GM12878 (cell line): ENCODE measurements around the gene NDE1. TPM values are rescaled to one million over a fixed set of nuclear protein-coding genes. Genes with fewer than 3 reads are reported as not detected.

Source experiments
- ATAC-seq: fragments of 200-7000 bp; cut with Tn5 transposase; 3 replicates; pipeline ENCODE4 v1.9.1; 2020; ENCODE audit warnings: mild to moderate bottlenecking, moderate library complexity
- BruUV-seq: library from RNA; stranded (reverse); fragments of 400-500 nt; replicated peaks from 2 replicates; lab custom pipeline; 2021; lab: Mats Ljungman, UMichigan
- CTCF ChIA-PET: fragments of 300-600 bp; sonication (Branson Sonifier 250); formaldehyde crosslinking; extraction: SDS; loops from one replicate; lab custom pipeline; 2021; ENCODE audit warnings: inconsistent platforms; lab: Yijun Ruan, JAX
- POLR2A ChIA-PET: fragments of 350-600 bp; formaldehyde crosslinking; extraction: SDS; loops from one replicate; lab custom pipeline; 2021; ENCODE audit warnings: inconsistent platforms; lab: Charles Lee
- RAD21 ChIA-PET: fragments of 300-600 bp; sonication (Branson Sonifier 250); formaldehyde crosslinking; loops from one replicate; lab custom pipeline; 2023; ENCODE audit warnings: antibody characterized with exemption; ENCODE audit not compliant: unreplicated experiment; lab: Charles Lee
- SMC1A ChIA-PET: fragments of 300-600 bp; sonication (Branson Sonifier 250); formaldehyde crosslinking; loops from one replicate; lab custom pipeline; 2023; ENCODE audit not compliant: unreplicated experiment, uncharacterized antibody; lab: Charles Lee
- DNase-seq: peaks from one replicate; pipeline ENCODE4 v3.0.0-alpha.2; 2011; ENCODE audit warnings: low read depth, low spot score
- FAIRE-seq: peaks from 3 replicates; lab custom pipeline; 2011; peaks lifted over from hg19 to GRCh38; lab: Jason Lieb, UNC
- H2AFZ ChIP-seq: 2 replicates; pipeline ENCODE4 v1.6.0; 2011; ENCODE audit warnings: low read depth, low read length, control low read depth; ENCODE audit not compliant: control insufficient read depth
- H3K27ac ChIP-seq: 2 replicates; pipeline ENCODE4 v1.5.1; 2011; ENCODE audit warnings: control low read depth; ENCODE audit not compliant: control insufficient read depth, insufficient read depth
- H3K27me3 ChIP-seq, 2 experiments: replicated peaks in 1 of 2; 2 replicates each; pipeline versions ENCODE4 v1.6.0 to v1.6.1; 2011; ENCODE audit warnings: low read length in 1 of 2; ENCODE audit not compliant: control insufficient read depth in 2 of 2, insufficient read depth in 2 of 2
- H3K36me3 ChIP-seq, 2 experiments: 2 replicates each; pipeline ENCODE4 v1.5.1; 2011; ENCODE audit warnings: low read length in 1 of 2; ENCODE audit not compliant: control insufficient read depth in 2 of 2, insufficient read depth in 2 of 2
- H3K4me1 ChIP-seq: 2 replicates; pipeline ENCODE4 v1.6.1; 2011; ENCODE audit warnings: mild to moderate bottlenecking, low read length, moderate library complexity, mixed read lengths; ENCODE audit not compliant: control insufficient read depth, insufficient read depth
- H3K4me2 ChIP-seq: 2 replicates; pipeline ENCODE4 v1.6.0; 2011; ENCODE audit warnings: control low read depth; ENCODE audit not compliant: control insufficient read depth, insufficient read depth
- H3K4me3 ChIP-seq: fragments of 200-600 bp; sonication (generic); 2 replicates; pipeline ENCODE4 v1.5.1; 2016
- H3K79me2 ChIP-seq: 2 replicates; pipeline ENCODE4 v1.6.0; 2011; ENCODE audit warnings: low read length; ENCODE audit not compliant: control insufficient read depth, insufficient read depth
- H3K9ac ChIP-seq: 2 replicates; pipeline ENCODE4 v1.8.0; 2011; ENCODE audit warnings: low read length, control low read depth, mixed read lengths; ENCODE audit not compliant: control insufficient read depth, insufficient read depth
- H3K9me3 ChIP-seq: replicated peaks from 3 replicates; pipeline ENCODE4 v1.5.1; 2011; ENCODE audit warnings: mild to moderate bottlenecking, low read length; ENCODE audit not compliant: control insufficient read depth, insufficient read depth
- H4K20me1 ChIP-seq: 2 replicates; pipeline ENCODE4 v1.6.0; 2011; ENCODE audit not compliant: control insufficient read depth, insufficient read depth
- ASH2L ChIP-seq: fragments of 300-600, 200-600 bp; sonication (generic); IDR thresholded peaks from 2 replicates; pipeline ENCODE4 v1.6.1; 2017; ENCODE audit warnings: low read depth, mild to moderate bottlenecking, borderline replicate concordance
- BACH1 ChIP-seq: fragments of 450-650 bp; IDR thresholded peaks from 2 replicates; pipeline ENCODE4 v1.6.1; 2017; ENCODE audit warnings: mild to moderate bottlenecking, borderline replicate concordance
- BRCA1 ChIP-seq: IDR thresholded peaks from 2 replicates; pipeline ENCODE4 v1.6.1; 2011; ENCODE audit warnings: low read depth, low read length, improper control_type of control experiment
- CEBPZ ChIP-seq: fragments of 150-350 bp; IDR thresholded peaks from 2 replicates; pipeline ENCODE4 v1.6.1; 2016; ENCODE audit warnings: low read depth, low read length
- CREB1 ChIP-seq: IDR thresholded peaks from 2 replicates; pipeline ENCODE4 v1.6.1; 2012; ENCODE audit warnings: low read depth, mild to moderate bottlenecking, inconsistent platforms
- CREM ChIP-seq: IDR thresholded peaks from 2 replicates; pipeline ENCODE4 v1.6.1; 2014; ENCODE audit warnings: antibody characterized with exemption, low read depth
- EZH2 ChIP-seq: IDR thresholded peaks from 2 replicates; pipeline ENCODE4 v1.6.1; 2012; ENCODE audit warnings: low read depth, mild to moderate bottlenecking, control low read depth, inconsistent platforms, low read length, borderline replicate concordance; ENCODE audit not compliant: control insufficient read depth
- GATAD2B ChIP-seq: fragments of 450-650 bp; conservative IDR thresholded peaks from 2 replicates; pipeline ENCODE4 v1.6.1; 2017; ENCODE audit warnings: low read depth, mild to moderate bottlenecking, moderate library complexity
- KDM1A ChIP-seq: fragments of 200-600 bp; sonication (generic); IDR thresholded peaks from 2 replicates; pipeline ENCODE4 v1.6.1; 2016; ENCODE audit warnings: borderline replicate concordance
- MTA2 ChIP-seq: fragments of 450-650 bp; IDR thresholded peaks from 2 replicates; pipeline ENCODE4 v1.6.1; 2016; ENCODE audit warnings: low read depth, mild to moderate bottlenecking, moderate library complexity
- MTA3 ChIP-seq: IDR thresholded peaks from 2 replicates; pipeline ENCODE4 v1.6.1; 2012; ENCODE audit warnings: low read length, inconsistent platforms, borderline replicate concordance
- NR2C1 ChIP-seq: fragments of 450-650 bp; IDR thresholded peaks from 2 replicates; pipeline ENCODE4 v1.6.1; 2017; ENCODE audit warnings: antibody characterized with exemption, mild to moderate bottlenecking, moderate library complexity
- NRF1 ChIP-seq: conservative IDR thresholded peaks from 2 replicates; pipeline ENCODE4 v1.6.1; 2011; ENCODE audit warnings: mild to moderate bottlenecking, low read depth, low read length, improper control_type of control experiment
- SMARCA5 ChIP-seq: fragments of 450-650 bp; IDR thresholded peaks from 2 replicates; pipeline ENCODE4 v1.6.1; 2017; ENCODE audit warnings: mild to moderate bottlenecking
- TBL1XR1 ChIP-seq: IDR thresholded peaks from 2 replicates; pipeline ENCODE4 v1.6.1; 2012; ENCODE audit warnings: low read depth, low read length, improper control_type of control experiment
- ZNF274 ChIP-seq: IDR thresholded peaks from one replicate; pipeline ENCODE4 v1.8.0; 2011; ENCODE audit not compliant: insufficient read length, insufficient read depth
- WGBS: methylation state at CpG from one replicate; pipeline ENCODE4 v1.1.6; 2016; ENCODE audit warnings: low lambda C conversion rate; ENCODE audit not compliant: insufficient replicate concordance, insufficient coverage; ENCODE audit errors: missing lambda C conversion rate; 5-methylcytosine and 5-hydroxymethylcytosine counted together
- in situ Hi-C: fragments of 300-500 bp; cut with MboI; formaldehyde crosslinking; loops from 9 replicates; pipeline ENCODE4 v1.14.3; 2018; ENCODE audit warnings: mixed read lengths
- intact Hi-C: fragments of 100-400 bp; cut with micrococcal nuclease; formaldehyde crosslinking; loops from one replicate; pipeline ENCODE4 v1.14.2; 2022; ENCODE audit not compliant: unreplicated experiment
- polyA plus RNA-seq, 11 experiments: library from polyadenylated mRNA; depleted of rRNA in 4 of 11; unstranded in 6 of 11; stranded (reverse) in 5 of 11; fragments of >200 nt; fragmentation: Nextera tagmentation in 4 of 11; fragmentation: Illumina TruSeq in 1 of 11; extraction: Ambion mirVana in 4 of 11; extraction: Trizol in 1 of 11; gene quantifications; 1 replicate in 1 of 11; 2 replicates in 10 of 11; pipeline versions ENCODE4 v1.2.1 to v1.2.3, GENCODE V29; 2011 to 2016; ENCODE audit warnings: inconsistent platforms in 2 of 11, missing spikeins in 2 of 11, low read depth in 1 of 11
- total RNA-seq, 4 experiments: library from RNA; depleted of rRNA in 3 of 4; stranded (reverse); fragments of >200 nt in 3 of 4; fragmentation: Illumina TruSeq in 1 of 4; extraction: Trizol in 1 of 4; gene quantifications; 2 replicates each; pipeline versions ENCODE4 v1.2.1 to v1.2.3, GENCODE V29; 2013 to 2021

Gene NDE1
- total and polyA plus RNA-seq, 10 of the 15 experiments (the other 5 are each of a cell fraction or from before 2014, with no cell fraction given) = 5.7 to 148 (median 87.8) TPM

- WGBS = 37% methylated on average over 2 of the region's 2 CpGs
- H4K20me1 ChIP-seq = no peaks in the 10 kb centered on the region
- peaks cover 0 to 1% of the 10 kb centered on the region in 2 experiments; a peak in 1 of 4 replicates for H3K27me3 ChIP-seq
- H3K4me2 ChIP-seq = no peak overlapping the region
- H3K36me3 ChIP-seq = no peaks in the 10 kb centered on the region
- H3K79me2 ChIP-seq = no peaks in the 10 kb centered on the region
- intact Hi-C loops = no loop called here
- ATAC-seq (no peak), DNase-seq (no peak), FAIRE-seq (no peak)
- no peaks in the 10 kb centered on the region for H3K4me1 ChIP-seq
- no peak overlapping the region for H2AFZ ChIP-seq
- CTCF ChIA-PET = interaction anchor here (2.9 kb wide), 1 partner anchor 16 kb away, joined by 12 read pairs; no protein-coding TSS in a partner anchor
- no peak overlapping the region for H3K9ac ChIP-seq
- in situ Hi-C loops = no loop called here
- no peak overlapping the region for H3K27ac ChIP-seq
- SMC1A ChIA-PET = interaction anchor here (1.2 kb wide), 1 partner anchor 26 kb away, joined by 3 read pairs; no protein-coding TSS in a partner anchor
- no peaks in the 10 kb centered on the region; the same call in 2 of the 3 replicates for H3K9me3 ChIP-seq
- BruUV-seq = no TSS peak
- POLR2A ChIA-PET = interaction anchor here (0.7 kb wide), 1 partner anchor 137 kb away, joined by 3 read pairs; no protein-coding TSS in a partner anchor
- H3K4me3 ChIP-seq = no peak overlapping the region
- RAD21 ChIA-PET = no interaction called here
- no peak for TF ChIP-seq NRF1
- no peak for TF ChIP-seq EZH2
- TF ChIP-seq ZNF274 = no peak
- no peak for TF ChIP-seq MTA3
- TF ChIP-seq KDM1A = no peak
- no peak for TF ChIP-seq CREM
- TF ChIP-seq BACH1 = no peak
- TF ChIP-seq NR2C1 = no peak
- no peak for TF ChIP-seq ASH2L
- no peak for TF ChIP-seq CEBPZ
- TF ChIP-seq SMARCA5 = no peak
- TF ChIP-seq TBL1XR1 = no peak
- TF ChIP-seq MTA2 = no peak
- TF ChIP-seq CREB1 = no peak
- TF ChIP-seq BRCA1 = no peak
- no peak for TF ChIP-seq GATAD2B
These were observed 89.4 kb downstream of the NDE1 start for GRCh38 chr16:15739464-15739863.
